Neural progenitor cell (in vitro differentiated cells): Measurements from ENCODE around the gene BIRC7. TPM values are rescaled to one million over a fixed set of nuclear protein-coding genes. Genes with fewer than 3 reads are reported as not detected.
A peak's percentile ranks its signal among the peaks of the same experiment; 100 is the strongest.
"Not testable (repeated sequence)": the region's sequence is repeated elsewhere in the genome, so short reads cannot be mapped to it uniquely, and the experiment has no call there.

Experiments
- DNase-seq: peaks from one replicate; pipeline ENCODE4 v3.0.0-alpha.2; 2016; ENCODE audit warnings: low spot score
- H2AFZ ChIP-seq: fragments of 200-600 bp; sonication (generic); replicated peaks from 2 replicates; pipeline ENCODE4 v1.6.1; 2016; ENCODE audit warnings: antibody characterized with exemption
- H3F3A ChIP-seq: fragments of 200-600 bp; sonication (generic); 2 replicates; pipeline ENCODE4 v1.6.1; 2016; ENCODE audit warnings: antibody characterized with exemption, low read depth
- H3K27ac ChIP-seq: fragments of 200-600 bp; sonication (generic); 2 replicates; pipeline ENCODE4 v1.5.1; 2016; ENCODE audit warnings: mild to moderate bottlenecking
- H3K27me3 ChIP-seq: fragments of 200-600 bp; sonication (generic); 2 replicates; pipeline ENCODE4 v1.6.1; 2016; ENCODE audit warnings: mild to moderate bottlenecking, moderate library complexity
- H3K36me3 ChIP-seq: fragments of 200-600 bp; sonication (generic); 2 replicates; pipeline ENCODE4 v1.5.1; 2016
- H3K4me1 ChIP-seq: fragments of 200-600 bp; sonication (generic); 2 replicates; pipeline ENCODE4 v1.6.1; 2016; ENCODE audit warnings: mixed run types
- H3K4me2 ChIP-seq: fragments of 200-600 bp; sonication (generic); 2 replicates; pipeline ENCODE4 v1.6.1; 2016
- H3K4me3 ChIP-seq: fragments of 200-600 bp; sonication (generic); 2 replicates; pipeline ENCODE4 v1.5.1; 2016
- H3K79me2 ChIP-seq: fragments of 200-600 bp; sonication (generic); 2 replicates; pipeline ENCODE4 v1.6.1; 2016; ENCODE audit warnings: low read depth
- H3K9ac ChIP-seq: fragments of 200-600 bp; sonication (generic); 2 replicates; pipeline ENCODE4 v1.6.1; 2016
- H3K9me3 ChIP-seq: fragments of 200-600 bp; sonication (generic); 2 replicates; pipeline ENCODE4 v1.5.1; 2016; ENCODE audit warnings: low read depth
- H4K20me1 ChIP-seq: fragments of 200-600 bp; sonication (generic); 2 replicates; pipeline ENCODE4 v1.6.1; 2016; ENCODE audit warnings: low read depth
- H3K27ac Mint-ChIP-seq: 3 replicates; pipeline ENCODE4 v1.8.0; 2021; ENCODE audit warnings: mixed read lengths
- H3K27me3 Mint-ChIP-seq: 2 replicates; pipeline ENCODE4 v1.8.0; 2022; ENCODE audit warnings: low read depth, mild to moderate bottlenecking, inconsistent platforms, moderate library complexity, mixed read lengths; ENCODE audit not compliant: insufficient read depth
- H3K36me3 Mint-ChIP-seq: 3 replicates; pipeline ENCODE4 v1.8.0; 2021; ENCODE audit warnings: mixed read lengths
- H3K4me1 Mint-ChIP-seq: 3 replicates; pipeline ENCODE4 v1.8.0; 2021; ENCODE audit warnings: mixed read lengths
- H3K4me3 Mint-ChIP-seq: 3 replicates; pipeline ENCODE4 v1.8.0; 2021; ENCODE audit warnings: mild to moderate bottlenecking, moderate library complexity, mixed read lengths
- H3K9me3 Mint-ChIP-seq: 3 replicates; pipeline ENCODE4 v1.8.0; 2020; ENCODE audit warnings: mixed read lengths
- EZH2 ChIP-seq: fragments of 200-600 bp; sonication (generic); IDR thresholded peaks from 2 replicates; pipeline ENCODE4 v1.6.1; 2017; ENCODE audit warnings: antibody characterized with exemption, mild to moderate bottlenecking, moderate library complexity
- EZH2phosphoT487 ChIP-seq: fragments of 200-600 bp; sonication (generic); IDR thresholded peaks from 2 replicates; pipeline ENCODE4 v1.6.1; 2017; ENCODE audit warnings: antibody characterized with exemption
- total RNA-seq: library from RNA; depleted of rRNA; stranded (reverse); fragments of >200 nt; gene quantifications from 2 replicates; pipeline ENCODE4 v1.2.3, GENCODE V29; 2015; ENCODE audit warnings: low replicate concordance
- TF ChIP-seq, protein P1 (sequence below): fragments of 200-600 bp; sonication (generic); IDR thresholded peaks from 2 replicates; pipeline ENCODE4 v1.5.1; 2017; ENCODE audit warnings: antibody characterized with exemption, mild to moderate bottlenecking

Gene BIRC7
- total RNA-seq, 1 donor from 2014 or later = not detected

DNA sequence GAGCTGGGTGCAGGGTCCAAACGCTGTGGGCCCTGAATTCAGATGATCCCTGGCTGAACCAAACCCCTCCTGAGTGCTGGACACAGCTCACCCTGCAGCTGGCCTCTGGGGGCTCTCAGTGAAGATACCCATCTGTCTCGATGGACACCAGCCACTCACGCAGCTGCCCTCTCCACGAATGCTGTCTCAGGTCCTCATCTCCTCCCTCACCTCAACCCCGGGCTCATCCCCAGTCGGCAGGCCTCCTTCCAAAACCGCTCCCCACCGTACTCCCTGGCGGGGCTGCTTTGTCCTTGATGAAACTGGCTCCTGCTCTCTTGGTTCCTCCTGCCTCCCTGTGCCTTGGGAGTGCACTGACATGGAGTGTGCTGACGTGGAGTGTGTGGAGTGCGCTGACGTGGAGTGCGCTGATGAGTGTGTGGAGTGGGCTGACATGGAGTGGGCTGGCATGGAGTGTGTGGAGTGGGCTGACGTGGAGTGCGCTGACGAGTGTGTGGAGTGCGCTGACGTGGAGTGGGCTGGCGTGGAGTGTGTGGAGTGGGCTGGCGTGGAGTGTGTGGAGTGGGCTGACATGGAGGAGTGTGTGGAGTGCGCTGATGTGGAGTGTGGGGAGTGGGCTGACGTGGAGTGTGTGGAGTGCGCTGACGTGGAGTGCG, 15.7 kb upstream of the BIRC7 start:
- no peak overlapping the region for H2AFZ ChIP-seq
- H3F3A ChIP-seq = peaks cover 15% of the 10 kb centered on the region
- peaks cover 2% of the 10 kb centered on the region for H3K36me3 Mint-ChIP-seq
- no peaks in the 10 kb centered on the region for H3K9me3 Mint-ChIP-seq
- peaks cover 20% of the 10 kb centered on the region for H3K4me1 ChIP-seq
- H3K27me3 Mint-ChIP-seq = peaks cover 25% of the 10 kb centered on the region
- no peaks in the 10 kb centered on the region for H3K36me3 ChIP-seq
- peaks cover 32% of the 10 kb centered on the region for H3K4me1 Mint-ChIP-seq
- TF ChIP-seq EZH2phosphoT487 (no peak), EZH2 (no peak)
- TF ChIP-seq, protein P1, sequence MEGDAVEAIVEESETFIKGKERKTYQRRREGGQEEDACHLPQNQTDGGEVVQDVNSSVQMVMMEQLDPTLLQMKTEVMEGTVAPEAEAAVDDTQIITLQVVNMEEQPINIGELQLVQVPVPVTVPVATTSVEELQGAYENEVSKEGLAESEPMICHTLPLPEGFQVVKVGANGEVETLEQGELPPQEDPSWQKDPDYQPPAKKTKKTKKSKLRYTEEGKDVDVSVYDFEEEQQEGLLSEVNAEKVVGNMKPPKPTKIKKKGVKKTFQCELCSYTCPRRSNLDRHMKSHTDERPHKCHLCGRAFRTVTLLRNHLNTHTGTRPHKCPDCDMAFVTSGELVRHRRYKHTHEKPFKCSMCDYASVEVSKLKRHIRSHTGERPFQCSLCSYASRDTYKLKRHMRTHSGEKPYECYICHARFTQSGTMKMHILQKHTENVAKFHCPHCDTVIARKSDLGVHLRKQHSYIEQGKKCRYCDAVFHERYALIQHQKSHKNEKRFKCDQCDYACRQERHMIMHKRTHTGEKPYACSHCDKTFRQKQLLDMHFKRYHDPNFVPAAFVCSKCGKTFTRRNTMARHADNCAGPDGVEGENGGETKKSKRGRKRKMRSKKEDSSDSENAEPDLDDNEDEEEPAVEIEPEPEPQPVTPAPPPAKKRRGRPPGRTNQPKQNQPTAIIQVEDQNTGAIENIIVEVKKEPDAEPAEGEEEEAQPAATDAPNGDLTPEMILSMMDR = no peak
- peaks cover 5% of the 10 kb centered on the region for H4K20me1 ChIP-seq
- no peak overlapping the region for H3K4me3 Mint-ChIP-seq
- H3K27me3 ChIP-seq = peaks cover 7% of the 10 kb centered on the region
- H3K9me3 ChIP-seq = no peaks in the 10 kb centered on the region
- DNase-seq = no peak
- H3K27ac Mint-ChIP-seq = peak overlapping the region; percentile 50
- H3K9ac ChIP-seq = no peak overlapping the region
- H3K4me2 ChIP-seq = no peak overlapping the region
- H3K4me3 ChIP-seq = no peak overlapping the region
- H3K79me2 ChIP-seq = peaks cover 7% of the 10 kb centered on the region
- H3K27ac ChIP-seq = no peak overlapping the region

DNA sequence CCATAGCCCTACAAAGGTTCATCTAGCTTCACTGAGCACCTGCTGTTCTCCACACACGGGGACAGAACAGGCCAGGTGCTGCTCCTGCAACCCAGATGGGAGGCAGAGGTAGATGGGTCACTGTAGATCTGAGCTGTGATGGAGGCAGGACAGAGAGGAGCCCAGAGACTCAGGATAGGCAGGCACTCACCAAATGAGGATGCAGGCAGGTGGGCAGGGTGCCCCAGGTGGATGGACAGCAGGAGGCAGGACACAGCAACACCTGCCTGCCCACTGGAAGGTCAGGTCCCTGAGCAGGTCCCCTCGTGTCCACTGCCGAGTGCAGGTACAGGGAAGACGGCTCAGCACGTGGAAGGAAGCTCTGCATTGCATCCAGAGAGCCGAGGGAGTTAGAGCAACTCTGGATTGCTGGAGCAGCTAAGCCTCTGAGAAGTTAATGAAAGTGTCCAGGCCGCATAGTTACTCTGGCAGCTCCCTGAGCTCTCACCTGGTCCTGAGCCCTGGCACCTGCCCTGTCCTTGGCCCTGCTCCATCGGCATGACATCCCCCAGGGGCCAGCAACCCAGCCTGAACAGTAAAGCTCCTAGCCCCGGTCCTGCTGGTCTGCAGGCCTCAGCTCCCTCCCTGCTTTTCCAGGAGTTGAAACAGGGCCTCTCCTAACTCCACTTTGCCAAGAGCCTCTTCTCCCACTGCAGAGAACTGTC, 14.9 kb upstream of the BIRC7 start:
- TF ChIP-seq, protein P1 = no peak
- TF ChIP-seq EZH2 (no peak), EZH2phosphoT487 (no peak)
- Histone ChIP-seq H3K9ac (no peak overlapping the region), H3K27me3 (peaks cover 7% of the 10 kb centered on the region), H4K20me1 (no peaks in the 10 kb centered on the region), H3K4me1 (peaks cover 19% of the 10 kb centered on the region), H2AFZ (no peak overlapping the region), H3K9me3 (no peaks in the 10 kb centered on the region), H3F3A (peaks cover 17% of the 10 kb centered on the region), H3K79me2 (no peaks in the 10 kb centered on the region), H3K4me3 (no peak overlapping the region), H3K4me2 (no peak overlapping the region), H3K36me3 (no peaks in the 10 kb centered on the region), H3K27ac (no peak overlapping the region)
- peak overlapping the region; percentile 50 for H3K27ac Mint-ChIP-seq
- H3K9me3 Mint-ChIP-seq = no peaks in the 10 kb centered on the region
- no peak for DNase-seq
- H3K36me3 Mint-ChIP-seq = no peaks in the 10 kb centered on the region
- no peak overlapping the region for H3K4me3 Mint-ChIP-seq
- peaks cover 25% of the 10 kb centered on the region for H3K27me3 Mint-ChIP-seq
- peaks cover 33% of the 10 kb centered on the region for H3K4me1 Mint-ChIP-seq

DNA sequence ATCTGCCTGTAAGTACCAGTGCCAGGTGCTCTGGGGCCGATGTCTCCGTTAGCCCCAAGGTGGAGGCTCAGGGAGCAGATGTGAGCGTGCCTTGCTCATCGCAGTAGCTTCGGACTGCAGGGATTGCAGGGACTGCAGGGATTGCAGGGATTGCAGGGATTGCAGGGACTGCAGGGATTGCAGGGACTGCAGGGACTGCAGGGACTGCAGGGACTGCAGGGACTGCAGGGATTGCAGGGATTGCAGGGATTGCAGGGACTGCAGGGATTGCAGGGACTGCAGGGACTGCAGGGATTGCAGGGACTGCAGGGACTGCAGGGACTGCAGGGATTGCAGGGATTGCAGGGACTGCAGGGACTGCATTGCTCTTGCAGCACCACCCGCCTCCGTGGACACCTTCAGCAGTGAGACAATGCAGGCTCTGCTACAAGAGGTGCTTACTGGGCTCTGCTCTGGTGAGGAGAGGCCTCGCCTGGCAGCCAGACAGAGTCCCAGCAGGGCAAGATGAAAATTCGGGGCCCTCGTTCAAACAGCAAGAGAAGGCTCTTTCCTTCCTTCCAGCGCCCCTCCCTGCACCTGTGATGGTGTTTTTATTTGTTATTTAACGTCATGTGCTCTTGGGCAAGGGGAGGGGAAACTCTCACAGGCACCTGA, 14.2 kb upstream of the BIRC7 start:
- H3K27me3 Mint-ChIP-seq = peaks cover 25% of the 10 kb centered on the region
- H3K9me3 Mint-ChIP-seq = not testable (repeated sequence)

More for the DNA sequence above, 14.2 kb upstream of the BIRC7 start:
- H3K79me2 ChIP-seq, H3K9me3 ChIP-seq, H3K36me3 Mint-ChIP-seq, DNase-seq, H3K4me3 Mint-ChIP-seq, H3K4me2 ChIP-seq, H3K9ac ChIP-seq, H3K27ac ChIP-seq, H3K36me3 ChIP-seq, H3K27me3 ChIP-seq, H3K27ac Mint-ChIP-seq, H2AFZ ChIP-seq, H4K20me1 ChIP-seq, H3K4me3 ChIP-seq: not testable (repeated sequence)
- Histone ChIP-seq H3F3A (peaks cover 17% of the 10 kb centered on the region), H3K4me1 (peaks cover 16% of the 10 kb centered on the region)
- H3K4me1 Mint-ChIP-seq = peaks cover 33% of the 10 kb centered on the region
